PC-9 (cell line): Measurements from ENCODE around the gene ERMP1. TPM values are rescaled to one million over a fixed set of nuclear protein-coding genes. Genes with fewer than 3 reads are reported as not detected.

Source experiments
- BruUV-seq: library from RNA; stranded (reverse); fragments of 400-500 nt; replicated peaks from 2 replicates; lab custom pipeline; 2021; lab: Mats Ljungman, UMichigan
- CTCF ChIA-PET: fragments of 300-600 bp; sonication (Branson Sonifier 250); formaldehyde crosslinking; loops from one replicate; lab custom pipeline; 2022; ENCODE audit warnings: antibody characterized with exemption; lab: Charles Lee
- POLR2A ChIA-PET: fragments of 300-600 bp; sonication (Branson Sonifier 250); formaldehyde crosslinking; loops from one replicate; lab custom pipeline; 2022; ENCODE audit warnings: antibody characterized with exemption; ENCODE audit not compliant: unreplicated experiment; lab: Charles Lee
- DNase-seq, 2 experiments: peaks; one replicate each; pipeline versions ENCODE4 v3.0.0 to v3.0.0-alpha.2; 2015 to 2022; ENCODE audit warnings: mixed read lengths in 1 of 2
- H2AFZ ChIP-seq: fragments of 200-600 bp; sonication (generic); 2 replicates; pipeline ENCODE4 v1.8.1; 2017; ENCODE audit warnings: antibody characterized with exemption
- H3F3A ChIP-seq: fragments of 200-600 bp; sonication (generic); 2 replicates; pipeline ENCODE4 v1.8.1; 2017; ENCODE audit warnings: antibody characterized with exemption, mild to moderate bottlenecking, low read depth; ENCODE audit not compliant: insufficient read depth
- H3K27ac ChIP-seq: fragments of 200-600 bp; sonication (generic); 2 replicates; pipeline ENCODE4 v1.6.1; 2016; ENCODE audit warnings: mixed run types
- H3K27me3 ChIP-seq: fragments of 200-600 bp; sonication (generic); 2 replicates; pipeline ENCODE4 v1.6.1; 2016; ENCODE audit warnings: low read depth, mixed run types; ENCODE audit not compliant: insufficient read depth
- H3K36me3 ChIP-seq: fragments of 200-600 bp; sonication (generic); 2 replicates; pipeline ENCODE4 v1.6.1; 2016; ENCODE audit warnings: low read depth, mixed run types
- H3K4me1 ChIP-seq: fragments of 200-600 bp; sonication (generic); replicated peaks from 2 replicates; pipeline ENCODE4 v1.6.1; 2016; ENCODE audit warnings: mixed run types; ENCODE audit not compliant: insufficient read depth
- H3K4me2 ChIP-seq: fragments of 200-600 bp; sonication (generic); 2 replicates; pipeline ENCODE4 v1.6.1; 2017; ENCODE audit warnings: mixed run types
- H3K4me3 ChIP-seq: fragments of 200-600 bp; sonication (generic); 2 replicates; pipeline ENCODE4 v1.6.1; 2016; ENCODE audit warnings: mixed run types
- H3K79me2 ChIP-seq: fragments of 200-600 bp; sonication (generic); 2 replicates; pipeline ENCODE4 v1.6.1; 2017; ENCODE audit warnings: low read depth, mixed run types
- H3K9me2 ChIP-seq: fragments of 200-600 bp; sonication (generic); 2 replicates; pipeline ENCODE4 v1.8.1; 2017; ENCODE audit warnings: mild to moderate bottlenecking; ENCODE audit not compliant: insufficient read depth
- H3K9me3 ChIP-seq: fragments of 200-600 bp; sonication (generic); 2 replicates; pipeline ENCODE4 v1.8.1; 2016; ENCODE audit warnings: low read depth; ENCODE audit not compliant: insufficient read depth
- H4K20me1 ChIP-seq: fragments of 200-600 bp; sonication (generic); 2 replicates; pipeline ENCODE4 v1.8.1; 2017; ENCODE audit not compliant: insufficient read depth
- CTCF ChIP-seq: fragments of 200-600 bp; sonication (generic); conservative IDR thresholded peaks from 2 replicates; pipeline ENCODE4 v1.6.1; 2017; ENCODE audit warnings: mixed run types, antibody characterized with exemption, mild to moderate bottlenecking, moderate library complexity
- EZH2 ChIP-seq: fragments of 200-600 bp; sonication (generic); IDR thresholded peaks from 2 replicates; pipeline ENCODE4 v1.8.0; 2017; ENCODE audit warnings: antibody characterized with exemption, low read depth
- intact Hi-C: fragments of 100-400 bp; cut with micrococcal nuclease; formaldehyde crosslinking; loops from one replicate; pipeline ENCODE4 v1.10.0; 2022; ENCODE audit not compliant: unreplicated experiment
- total RNA-seq: library from RNA; stranded (reverse); gene quantifications from 2 replicates; pipeline ENCODE4 v1.2.3, GENCODE V29; 2021

Gene ERMP1
- total RNA-seq, 1 experiment from 2014 or later, result 51.0 TPM

- intact Hi-C loops, result no loop called here
- Histone ChIP-seq H3F3A (no peaks in the 10 kb centered on the region), H3K4me2 (no peak overlapping the region), H3K9me2 (no peaks in the 10 kb centered on the region), H3K79me2 (no peaks in the 10 kb centered on the region), H2AFZ (no peak overlapping the region), H3K4me1 (no peaks in the 10 kb centered on the region), H3K9me3 (no peaks in the 10 kb centered on the region), H3K36me3 (no peaks in the 10 kb centered on the region), H3K27me3 (no peaks in the 10 kb centered on the region), H4K20me1 (no peaks in the 10 kb centered on the region), H3K4me3 (no peak overlapping the region), H3K27ac (no peak overlapping the region)
- ChIA-PET POLR2A (no interaction called here), CTCF (no interaction called here)
- no peak for TF ChIP-seq CTCF
- TF ChIP-seq EZH2, result no peak
- BruUV-seq, result no TSS peak
- DNase-seq, result no peak
These were observed 96.2 kb downstream of the ERMP1 start for GRCh38 chr9:5736563-5737346.

GRCh38 chr9:5735072-5735471 is 97.8 kb downstream of the ERMP1 start:
- BruUV-seq, result no TSS peak
- Histone ChIP-seq H3K9me2 (no peaks in the 10 kb centered on the region), H3K4me2 (no peak overlapping the region), H3F3A (no peaks in the 10 kb centered on the region), H3K27ac (no peak overlapping the region), H3K27me3 (no peaks in the 10 kb centered on the region), H2AFZ (no peak overlapping the region), H3K9me3 (no peaks in the 10 kb centered on the region), H4K20me1 (no peaks in the 10 kb centered on the region), H3K4me1 (no peaks in the 10 kb centered on the region), H3K4me3 (no peak overlapping the region), H3K79me2 (no peaks in the 10 kb centered on the region), H3K36me3 (no peaks in the 10 kb centered on the region)
- peak in 1 of 2 experiments; percentile 45 for DNase-seq
- intact Hi-C loops, result no loop called here
- POLR2A ChIA-PET, result no interaction called here
- CTCF ChIA-PET, result no interaction called here
- no peak for TF ChIP-seq EZH2
- TF ChIP-seq CTCF, result no peak

Other genes with a start within 250 kb of the ERMP1 start
- gene RIC1, start 204.0 kb downstream of the ERMP1 start, total RNA-seq, result 11.0 and 13.8 TPM in 2 replicates
- not detected in 2 replicates for gene MLANA, start 57.8 kb upstream of the ERMP1 start, total RNA-seq
- gene RANBP6, start 182.5 kb upstream of the ERMP1 start, total RNA-seq, result 7.4 and 7.9 TPM in 2 replicates